Spleen (tissue), 11 donors: ENCODE results near the gene PDE6A. TPM values are rescaled to one million over a fixed set of nuclear protein-coding genes. Genes with fewer than 3 reads are reported as not detected.

Experiments used
- DNase-seq: peaks from one replicate; pipeline ENCODE4 v3.0.0-alpha.2; 2020
- H3K27ac ChIP-seq, 8 donors: fragments of 200-600 bp; sonication (generic) in 7 of 8; 1 replicate in 4 of 8; 2 replicates in 4 of 8; pipeline versions ENCODE4 v1.5.0 to v1.8.0; 2016 to 2021; ENCODE audit warnings: inconsistent platforms in 4 of 8, mild to moderate bottlenecking in 4 of 8, moderate library complexity in 1 of 8
- H3K27me3 ChIP-seq, 7 donors: fragments of 200-600 bp; sonication (generic) in 6 of 7; replicated peaks in 1 of 7; 1 replicate in 4 of 7; 2 replicates in 3 of 7; pipeline versions ENCODE4 v1.5.0 to v1.8.0; 2016 to 2021; ENCODE audit warnings: inconsistent platforms in 3 of 7, mild to moderate bottlenecking in 1 of 7
- H3K36me3 ChIP-seq, 6 donors: fragments of 200-600 bp; sonication (generic) in 5 of 6; 1 replicate in 4 of 6; 2 replicates in 2 of 6; pipeline versions ENCODE4 v1.5.0 to v1.8.0; 2016 to 2021; ENCODE audit warnings: inconsistent platforms in 2 of 6
- H3K4me1 ChIP-seq, 6 donors: fragments of 200-600 bp; sonication (generic) in 5 of 6; 1 replicate in 3 of 6; 2 replicates in 3 of 6; pipeline versions ENCODE4 v1.5.0 to v1.8.0; 2016 to 2021; ENCODE audit warnings: inconsistent platforms in 3 of 6
- H3K4me3 ChIP-seq, 8 donors: fragments of 200-600 bp; sonication (generic) in 7 of 8; 1 replicate in 4 of 8; 2 replicates in 4 of 8; pipeline versions ENCODE4 v1.5.0 to v1.8.0; 2016 to 2021; ENCODE audit warnings: inconsistent platforms in 4 of 8, mild to moderate bottlenecking in 4 of 8, moderate library complexity in 2 of 8
- H3K9me3 ChIP-seq, 8 donors: fragments of 200-600 bp; sonication (generic) in 7 of 8; 1 replicate in 4 of 8; 2 replicates in 4 of 8; pipeline versions ENCODE4 v1.5.0 to v1.8.0; 2016 to 2021; ENCODE audit warnings: inconsistent platforms in 4 of 8
- POLR2A ChIP-seq, 3 donors: fragments of 450-650 bp; IDR thresholded peaks; one replicate each; pipeline ENCODE4 v1.5.1; 2017; ENCODE audit warnings: antibody characterized with exemption in 3 of 3, mild to moderate bottlenecking in 1 of 3
- POLR2AphosphoS5 ChIP-seq, 3 donors: sonication (generic); formaldehyde crosslinking; IDR thresholded peaks; one replicate each; pipeline ENCODE4 v1.5.1; 2017; ENCODE audit warnings: antibody characterized with exemption in 3 of 3
- WGBS, 5 donors: extraction: QIAGEN DNeasy Blood & Tissue Kit in 3 of 5; methylation state at CpG; one replicate each; pipeline versions ENCODE4 v1.1.5 to v1.1.7; 2013 to 2018; 5-methylcytosine and 5-hydroxymethylcytosine counted together
- intact Hi-C: fragments of 100-400 bp; cut with DNase I; formaldehyde crosslinking; loops from one replicate; pipeline ENCODE4 v1.15.0; 2023; ENCODE audit warnings: low total_unique reads
- polyA plus RNA-seq, 3 donors: library from polyadenylated mRNA; stranded (reverse); fragments of 200-250 nt; gene quantifications; one replicate each; pipeline ENCODE4 v1.2.1, GENCODE V29; 2013
- total RNA-seq, 7 donors: library from RNA; depleted of rRNA in 3 of 7; stranded (reverse); fragments of >200 nt in 3 of 7; fragmentation: NEBNext Ultra II Directional in 4 of 7; extraction: Animal tissue kit (Norgen Biotek cat#: 25700) in 4 of 7; gene quantifications; one replicate each; pipeline versions ENCODE4 v1.1.0 to v1.2.1, GENCODE V29; 2016 to 2021
- TF ChIP-seq, protein P1 (sequence below), 11 experiments: fragments of 200-600 bp in 7 of 11; fragments of 450-650 bp in 4 of 11; sonication (generic) in 4 of 11; IDR thresholded peaks in 8 of 11; conservative IDR thresholded peaks in 3 of 11; 1 replicate in 7 of 11; 2 replicates in 4 of 11; pipeline versions ENCODE4 v1.4.0 to v1.8.0; 2016 to 2021; ENCODE audit warnings: antibody characterized with exemption in 11 of 11, inconsistent platforms in 4 of 11, mild to moderate bottlenecking in 1 of 11
- donor health status: healthy with polysubstance abuse.
- donor health status: DM: no; HTN: no; CAD: no; lungs with moderate emphysema.
- donor health status: DM: no; HTN: no; CAD: no.
- donor health status: Bipolar disorder and iron deficiency.
- donor health status: healthy.
- donor health status: DM: no; HTN: no; CAD: no.
- donor health status: DM: yes; HTN: yes; CAD: no.

The PDE6A gene
- total and polyA plus RNA-seq, 10 donors, result not detected

- intact Hi-C loops, result no loop called here
- H3K27me3 ChIP-seq, result peaks cover 0 to 11% (median 0%) of the 10 kb centered on the region in 7 donors
- TF ChIP-seq, protein P1, sequence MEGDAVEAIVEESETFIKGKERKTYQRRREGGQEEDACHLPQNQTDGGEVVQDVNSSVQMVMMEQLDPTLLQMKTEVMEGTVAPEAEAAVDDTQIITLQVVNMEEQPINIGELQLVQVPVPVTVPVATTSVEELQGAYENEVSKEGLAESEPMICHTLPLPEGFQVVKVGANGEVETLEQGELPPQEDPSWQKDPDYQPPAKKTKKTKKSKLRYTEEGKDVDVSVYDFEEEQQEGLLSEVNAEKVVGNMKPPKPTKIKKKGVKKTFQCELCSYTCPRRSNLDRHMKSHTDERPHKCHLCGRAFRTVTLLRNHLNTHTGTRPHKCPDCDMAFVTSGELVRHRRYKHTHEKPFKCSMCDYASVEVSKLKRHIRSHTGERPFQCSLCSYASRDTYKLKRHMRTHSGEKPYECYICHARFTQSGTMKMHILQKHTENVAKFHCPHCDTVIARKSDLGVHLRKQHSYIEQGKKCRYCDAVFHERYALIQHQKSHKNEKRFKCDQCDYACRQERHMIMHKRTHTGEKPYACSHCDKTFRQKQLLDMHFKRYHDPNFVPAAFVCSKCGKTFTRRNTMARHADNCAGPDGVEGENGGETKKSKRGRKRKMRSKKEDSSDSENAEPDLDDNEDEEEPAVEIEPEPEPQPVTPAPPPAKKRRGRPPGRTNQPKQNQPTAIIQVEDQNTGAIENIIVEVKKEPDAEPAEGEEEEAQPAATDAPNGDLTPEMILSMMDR (IDR thresholded peaks at IDR 0.05 in 8 of 11, conservative IDR thresholded peaks at IDR 0.05 in 3 of 11), result no peak
- TF ChIP-seq POLR2A (IDR thresholded peaks at IDR 0.05) (no peak), POLR2AphosphoS5 (IDR thresholded peaks at IDR 0.05) (no peak)
- no peaks in the 10 kb centered on the region for H3K9me3 ChIP-seq
- no peaks in the 10 kb centered on the region for H3K36me3 ChIP-seq
- H3K4me3 ChIP-seq, result no peak overlapping the region
- no peak for DNase-seq
- WGBS, 5 donors, result 70 to 89% (median 79%) methylated on average over 3 of the region's 3 CpGs
- no peak overlapping the region for H3K27ac ChIP-seq
- H3K4me1 ChIP-seq, result peaks cover 0 to 30% (median 3%) of the 10 kb centered on the region in 6 donors
These were observed 7.9 kb downstream of the PDE6A start for GRCh38 chr5:149936700-149937091.

DNA sequence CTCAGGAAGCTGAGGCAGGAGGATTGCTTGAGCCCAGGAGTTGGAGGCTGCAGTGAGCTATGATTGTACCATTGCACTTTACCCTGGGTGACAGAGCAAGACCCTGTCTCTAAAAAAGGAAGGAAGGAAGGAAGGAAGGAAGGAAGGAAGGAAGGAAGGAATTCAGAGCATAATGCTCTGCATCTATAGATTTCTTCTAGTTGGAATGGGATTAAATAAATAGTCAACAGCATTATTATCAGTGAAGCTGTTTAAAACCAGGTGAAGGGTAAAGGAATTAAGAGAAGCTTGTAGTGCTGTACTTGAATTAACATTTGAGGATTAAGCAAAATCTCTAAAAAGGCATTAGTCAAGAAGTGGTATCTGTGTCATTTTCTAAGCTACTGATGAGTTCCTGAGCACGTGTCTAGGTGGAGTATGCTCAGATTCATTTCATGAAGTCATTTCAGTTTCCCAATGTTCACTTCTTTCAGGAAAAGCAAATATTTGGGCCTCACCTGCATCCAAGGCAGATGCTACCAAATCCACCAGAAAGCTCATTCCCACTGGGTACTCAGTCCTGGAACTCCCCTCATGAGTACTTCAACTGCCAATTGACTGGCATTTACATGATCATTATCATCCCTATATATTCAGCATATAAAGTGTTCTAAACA lies 8.4 kb downstream of the PDE6A start:
- no peaks in the 10 kb centered on the region for H3K9me3 ChIP-seq
- WGBS, 5 donors, result 61 to 85% (median 77%) methylated on average over 1 of the region's 1 CpG
- no peak for TF ChIP-seq POLR2AphosphoS5 (IDR thresholded peaks at IDR 0.05)
- TF ChIP-seq POLR2A (IDR thresholded peaks at IDR 0.05), result no peak
- TF ChIP-seq, protein P1 (IDR thresholded peaks at IDR 0.05 in 8 of 11, conservative IDR thresholded peaks at IDR 0.05 in 3 of 11), result no peak
- H3K27me3 ChIP-seq, result peaks cover 0 to 11% (median 0%) of the 10 kb centered on the region in 7 donors
- H3K36me3 ChIP-seq, result no peaks in the 10 kb centered on the region
- no peak overlapping the region for H3K4me3 ChIP-seq
- no peak overlapping the region for H3K27ac ChIP-seq
- intact Hi-C loops, result no loop called here
- DNase-seq, result no peak
- H3K4me1 ChIP-seq, result peaks cover 0 to 30% (median 4%) of the 10 kb centered on the region in 6 donors

- H3K27ac ChIP-seq, result no peak overlapping the region
- H3K27me3 ChIP-seq, result peaks cover 0 to 11% (median 0%) of the 10 kb centered on the region in 7 donors
- H3K9me3 ChIP-seq, result no peaks in the 10 kb centered on the region
- WGBS, 5 donors, result 87 to 97% (median 93%) methylated on average over 8 of the region's 8 CpGs
- no peak for TF ChIP-seq POLR2AphosphoS5 (IDR thresholded peaks at IDR 0.05)
- TF ChIP-seq POLR2A (IDR thresholded peaks at IDR 0.05), result no peak
- TF ChIP-seq, protein P1 (IDR thresholded peaks at IDR 0.05 in 8 of 11, conservative IDR thresholded peaks at IDR 0.05 in 3 of 11), result no peak
- intact Hi-C loops, result no loop called here
- H3K4me3 ChIP-seq, result no peak overlapping the region
- H3K4me1 ChIP-seq, result peaks cover 0 to 28% (median 4%) of the 10 kb centered on the region in 6 donors
- DNase-seq, result no peak
- no peaks in the 10 kb centered on the region for H3K36me3 ChIP-seq
These were observed 9.1 kb downstream of the PDE6A start for GRCh38 chr5:149935431-149935901.
